NCI-H460 (cell line): ENCODE results near the gene SEPTIN5. TPM values are rescaled to one million over a fixed set of nuclear protein-coding genes. Genes with fewer than 3 reads are reported as not detected.

ENCODE experiments used
- DNase-seq: peaks from one replicate; pipeline ENCODE4 v3.0.0-alpha.2; 2016; ENCODE audit warnings: low read depth; ENCODE audit errors: extremely low read depth
- total RNA-seq: library from RNA; depleted of rRNA; stranded (reverse); fragments of >200 nt; shearing (Covaris generic); gene quantifications from 2 replicates; pipeline ENCODE4 v1.2.3, GENCODE V29; 2014; rRNA removed

Gene SEPTIN5
- total RNA-seq, 1 experiment from 2014 or later, result 17.4 TPM

DNA sequence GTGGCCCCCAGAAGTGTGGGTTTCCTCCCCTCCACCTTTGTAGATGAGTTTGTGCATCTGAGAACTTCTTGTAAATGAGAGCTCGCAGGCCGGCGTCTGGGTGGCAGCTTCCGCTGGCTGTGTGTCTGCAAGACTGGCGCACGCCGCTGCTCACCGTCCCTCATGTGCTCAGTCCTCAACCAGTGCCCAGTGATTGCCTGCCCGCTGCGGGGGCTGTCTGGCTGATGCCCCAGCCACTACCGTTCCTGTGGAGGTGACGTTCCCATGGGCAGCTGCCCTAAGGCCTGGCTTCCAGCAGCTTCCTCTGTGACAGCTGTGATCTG lies 55.1 kb downstream of the SEPTIN5 start:
- DNase-seq, result no peak

DNA sequence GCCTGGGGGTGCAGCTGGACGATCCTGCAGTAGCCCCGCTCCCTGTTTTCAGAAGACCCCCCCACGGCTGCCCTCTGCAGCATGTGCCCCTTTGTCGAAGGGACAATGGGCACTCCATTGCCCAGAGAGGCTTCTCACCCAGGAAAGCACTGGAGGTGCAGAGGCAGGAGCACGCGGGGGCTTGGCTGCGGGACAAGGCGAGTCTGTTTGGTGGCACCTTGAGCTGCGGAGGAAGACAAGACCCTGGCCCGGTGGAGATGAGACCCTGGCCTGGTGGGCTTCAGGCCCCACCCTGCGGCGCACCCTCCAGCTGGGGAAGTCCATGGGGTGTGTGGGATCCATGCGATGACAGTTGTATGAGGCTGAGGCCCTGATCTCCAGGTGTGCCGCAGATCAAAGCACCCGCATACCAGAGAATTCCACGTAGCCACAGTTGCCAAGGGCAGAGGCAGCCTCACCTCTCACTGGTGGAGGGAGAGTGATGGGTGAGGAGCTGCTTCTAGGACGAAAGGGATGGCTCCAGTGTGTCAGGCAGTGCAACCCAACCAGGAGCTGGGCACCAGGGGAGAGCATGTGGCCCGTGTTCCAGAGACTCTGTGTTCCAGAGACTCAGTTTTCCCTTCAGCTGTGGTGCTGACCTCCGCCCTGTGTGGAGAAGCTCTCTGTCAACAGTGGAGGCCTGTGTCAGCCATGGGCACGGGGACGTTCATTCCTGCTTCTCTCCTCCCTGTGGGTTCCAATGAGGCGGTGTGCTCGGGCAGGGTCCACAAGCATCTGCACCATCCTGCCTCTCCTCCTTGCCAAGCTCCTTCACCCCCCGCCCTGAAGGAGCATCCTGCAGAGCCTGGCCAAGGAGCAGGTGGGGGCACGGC lies 56.3 kb downstream of the SEPTIN5 start:
- DNase-seq, result no peak

DNA sequence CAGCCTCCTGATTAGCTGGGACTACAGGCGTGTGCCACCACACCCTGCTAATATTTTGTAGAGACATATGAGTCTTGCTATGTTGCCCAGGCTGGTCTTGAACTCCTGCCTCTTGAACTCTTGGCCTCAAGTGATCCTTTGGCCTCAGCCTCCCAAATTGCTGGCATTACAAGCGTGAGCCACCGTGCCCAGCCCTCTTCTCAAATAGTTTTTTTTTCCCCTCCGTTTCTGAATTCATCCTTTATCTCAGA lies 58.0 kb downstream of the SEPTIN5 start:
- no peak for DNase-seq

Other genes with a start within 250 kb of the SEPTIN5 start
- gene UFD1, start 235.3 kb upstream of the SEPTIN5 start, total RNA-seq, result 49.7 and 56.8 TPM in 2 replicates
- gene CDC45, start 234.6 kb upstream of the SEPTIN5 start, total RNA-seq, result 16.3 and 20.9 TPM in 2 replicates
- gene CLDN5, start 190.1 kb upstream of the SEPTIN5 start, total RNA-seq, result not detected in 2 replicates
- 3.9 and 4.5 TPM in 2 replicates for gene GP1BB, start 9.0 kb downstream of the SEPTIN5 start, total RNA-seq
- 2.6 and 3.3 TPM in 2 replicates for gene TBX1, start 46.3 kb downstream of the SEPTIN5 start, total RNA-seq
- 9.6 and 11.7 TPM in 2 replicates for gene GNB1L, start 140.4 kb downstream of the SEPTIN5 start, total RNA-seq
- 12.7 and 13.0 TPM in 2 replicates for gene RTL10, start 140.4 kb downstream of the SEPTIN5 start, total RNA-seq
- gene COMT, start 227.3 kb downstream of the SEPTIN5 start, total RNA-seq, result 90.3 and 100 TPM in 2 replicates
- gene TXNRD2, start 227.3 kb downstream of the SEPTIN5 start, total RNA-seq, result 36.4 and 38.2 TPM in 2 replicates